DMS79 treated with DMSO at 0.1 percent for 48 hours (cell line): ENCODE results near the gene HSPBP1.

ENCODE experiments used
- DNase-seq: peaks from one replicate; lab custom pipeline; 2025; lab: John Stamatoyannopoulos, UW

Gene HSPBP1

DNA sequence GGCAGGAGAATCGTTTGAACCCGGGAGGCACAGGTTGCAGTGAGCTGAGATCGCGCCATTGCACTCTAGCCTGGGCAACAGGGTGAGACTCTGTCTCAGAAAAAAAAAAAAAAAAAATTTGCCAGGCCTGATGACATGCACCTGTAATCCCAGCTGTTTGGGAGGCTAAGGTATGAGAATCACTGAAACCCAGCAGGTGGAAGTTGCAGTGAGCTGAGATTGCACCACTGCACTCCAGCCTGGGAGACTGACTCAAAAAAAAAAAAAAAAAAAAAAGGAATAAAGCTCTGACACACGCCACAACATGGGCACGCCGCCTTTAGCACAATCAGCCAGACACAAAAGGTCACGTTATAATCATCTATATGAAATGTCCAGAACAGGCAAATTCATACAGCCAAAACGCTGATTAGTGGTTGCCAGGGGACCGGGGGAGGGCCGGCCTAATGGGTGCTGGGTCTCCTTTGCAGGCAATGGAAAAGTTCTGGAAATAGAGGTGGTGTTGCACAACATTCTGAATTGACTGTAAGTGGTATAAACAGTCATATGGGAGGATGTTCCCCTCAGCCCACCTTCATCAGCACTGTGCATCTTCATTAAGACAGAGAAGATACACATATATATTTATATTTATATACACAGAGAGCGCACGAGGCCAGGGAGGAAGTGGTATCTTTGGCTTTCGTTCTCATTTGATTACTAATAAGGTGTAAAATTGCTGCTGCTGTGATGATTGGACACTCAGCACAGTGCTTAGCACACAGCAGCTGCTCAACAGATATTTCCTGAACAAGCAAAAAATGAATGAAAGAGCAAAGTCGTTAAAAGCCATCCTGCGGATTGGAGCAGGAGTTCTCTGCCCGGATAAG lies 3.8 kb downstream of the HSPBP1 start:
- no peak for DNase-seq

DNA sequence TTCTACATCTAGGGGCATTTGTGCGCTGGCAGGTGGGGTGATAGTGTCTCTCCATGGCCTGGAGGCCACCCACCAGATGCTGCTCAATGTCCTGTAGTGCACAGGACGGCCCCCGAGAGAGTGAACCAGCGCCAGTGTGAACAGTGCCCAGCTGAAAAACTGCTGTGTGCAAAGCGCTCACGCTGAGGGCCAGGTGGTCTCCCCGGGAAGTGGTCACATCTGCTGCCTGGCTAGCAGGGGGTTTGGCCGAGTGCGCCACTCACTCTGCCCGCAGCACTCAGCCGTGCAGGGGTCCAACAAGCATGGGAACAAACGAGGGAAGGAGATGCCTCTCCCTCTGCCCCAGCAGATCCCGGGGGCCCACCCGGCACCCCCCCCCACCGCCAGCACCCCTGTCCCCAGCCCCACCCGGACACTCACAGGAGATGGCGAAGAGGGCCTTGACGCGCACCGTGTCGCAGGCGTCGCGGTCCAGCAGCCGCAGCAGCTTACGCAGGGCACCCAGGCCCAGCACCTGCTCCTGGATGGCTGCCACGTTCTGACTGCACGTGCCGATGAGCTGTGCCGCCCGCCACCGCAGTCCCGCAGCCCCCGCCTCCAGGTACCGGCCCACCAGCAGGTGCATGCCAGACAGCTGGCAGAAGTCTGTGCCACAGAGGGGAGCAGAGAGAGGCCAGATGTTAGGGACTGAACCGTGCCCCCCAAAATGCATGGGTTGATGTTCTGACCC lies 5.8 kb downstream of the HSPBP1 start:
- peak; percentile 85 for DNase-seq

DNA sequence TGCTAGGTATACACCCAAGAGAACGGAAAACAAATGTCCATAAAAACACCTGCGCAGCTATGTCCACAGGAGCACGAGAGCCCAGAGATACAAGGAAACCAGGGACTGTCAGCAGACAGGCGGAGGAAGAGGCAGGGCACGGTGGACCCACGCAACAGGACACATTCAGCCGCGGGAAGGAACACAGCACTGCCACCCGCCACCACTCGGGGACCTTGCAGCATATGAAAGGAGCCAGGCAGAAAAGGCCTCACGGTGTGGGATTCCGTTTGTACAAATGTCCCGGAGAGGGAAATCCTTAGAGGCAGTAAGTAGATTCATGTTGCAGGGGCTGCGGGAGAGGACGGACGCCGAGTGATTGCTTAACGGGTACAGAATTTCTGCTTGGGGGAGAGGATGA lies 7.8 kb downstream of the HSPBP1 start:
- no peak for DNase-seq

DNA sequence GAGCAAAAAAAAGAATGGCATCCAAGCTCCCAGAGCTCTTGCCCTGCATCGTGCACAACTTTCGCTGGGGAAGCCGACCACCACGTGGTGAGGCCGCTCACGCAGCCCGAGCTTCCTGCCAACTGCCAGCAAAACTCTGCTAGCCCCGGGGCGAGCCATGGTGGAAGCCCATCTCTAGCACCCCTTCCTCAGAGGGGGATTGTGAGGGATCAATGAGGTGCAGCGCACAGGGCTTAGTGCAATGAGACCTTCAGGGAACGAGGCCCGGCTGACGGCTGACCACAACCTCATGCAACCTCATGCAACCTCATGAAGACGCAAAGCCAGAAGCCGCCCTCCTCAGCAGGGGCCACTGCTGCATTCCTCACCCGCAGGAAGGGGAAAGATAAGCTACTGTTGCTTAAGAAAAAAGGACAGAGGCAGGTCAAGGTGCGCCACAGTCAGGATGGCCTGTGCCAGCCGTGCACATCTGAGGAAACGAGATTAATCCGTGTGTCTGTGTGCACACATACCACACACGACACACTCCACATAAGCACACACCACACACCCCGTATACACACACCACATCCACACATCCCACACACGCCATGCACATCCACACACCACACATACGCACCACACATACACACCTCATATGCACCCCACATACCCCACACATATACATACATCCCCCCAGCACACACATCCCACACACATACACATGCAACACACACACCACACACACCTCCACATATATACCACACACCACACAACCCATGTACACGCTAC lies 9.6 kb downstream of the HSPBP1 start:
- DNase-seq = no peak

DNA sequence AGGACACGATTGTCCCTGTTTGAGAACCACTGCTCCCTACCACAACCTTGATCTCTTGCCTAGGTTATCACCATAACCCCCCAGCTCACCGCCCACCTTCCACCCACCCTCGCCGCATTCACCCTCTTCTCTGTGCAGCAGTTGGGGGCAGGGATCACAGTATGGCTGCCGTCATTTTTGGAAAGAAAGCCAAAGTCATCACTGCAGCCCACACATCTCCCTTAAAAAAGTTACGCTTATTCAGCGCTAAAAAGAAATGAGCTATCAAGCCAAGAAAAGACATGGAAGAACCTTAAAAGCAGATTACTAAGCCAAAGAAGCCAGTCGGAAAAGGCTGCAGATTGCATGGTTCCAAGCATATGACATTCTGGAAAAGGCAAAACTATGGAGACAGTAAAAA lies 10.6 kb downstream of the HSPBP1 start:
- no peak for DNase-seq

DNA sequence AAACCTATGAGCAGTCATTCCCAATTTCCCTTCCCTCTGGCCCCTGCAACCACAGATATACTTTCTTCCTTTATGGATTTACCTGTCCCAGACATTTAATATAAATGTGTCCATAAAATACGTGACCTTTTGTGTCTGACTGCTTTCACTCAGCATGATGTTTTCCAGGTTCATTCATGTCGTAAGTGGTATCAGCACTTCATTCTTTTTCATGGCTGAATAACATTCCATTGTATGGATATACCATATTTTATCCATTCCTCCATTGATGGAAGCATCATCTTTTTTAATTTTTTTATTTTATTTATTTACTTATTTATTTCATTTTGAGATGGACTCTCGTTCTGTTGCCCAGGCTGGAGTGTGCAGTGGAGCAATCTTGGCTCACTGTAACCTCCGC lies 13.1 kb downstream of the HSPBP1 start:
- no peak for DNase-seq

DNA sequence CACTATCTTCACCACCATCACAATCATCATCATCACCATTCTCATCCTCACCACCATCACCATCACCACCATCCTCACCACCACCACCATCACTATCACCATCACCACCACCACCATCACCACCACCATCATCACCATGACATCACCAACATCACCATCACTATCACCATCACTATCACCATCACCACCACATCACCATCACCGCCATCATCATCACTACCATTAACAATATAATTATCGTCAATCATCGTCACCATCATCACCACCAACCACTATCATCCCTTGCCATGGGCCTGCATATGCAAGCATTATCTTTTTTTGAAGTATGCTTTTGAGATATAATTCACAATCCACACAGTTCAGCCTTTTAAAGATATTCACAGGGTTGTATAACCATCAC lies 13.5 kb downstream of the HSPBP1 start:
- no peak for DNase-seq

DNA sequence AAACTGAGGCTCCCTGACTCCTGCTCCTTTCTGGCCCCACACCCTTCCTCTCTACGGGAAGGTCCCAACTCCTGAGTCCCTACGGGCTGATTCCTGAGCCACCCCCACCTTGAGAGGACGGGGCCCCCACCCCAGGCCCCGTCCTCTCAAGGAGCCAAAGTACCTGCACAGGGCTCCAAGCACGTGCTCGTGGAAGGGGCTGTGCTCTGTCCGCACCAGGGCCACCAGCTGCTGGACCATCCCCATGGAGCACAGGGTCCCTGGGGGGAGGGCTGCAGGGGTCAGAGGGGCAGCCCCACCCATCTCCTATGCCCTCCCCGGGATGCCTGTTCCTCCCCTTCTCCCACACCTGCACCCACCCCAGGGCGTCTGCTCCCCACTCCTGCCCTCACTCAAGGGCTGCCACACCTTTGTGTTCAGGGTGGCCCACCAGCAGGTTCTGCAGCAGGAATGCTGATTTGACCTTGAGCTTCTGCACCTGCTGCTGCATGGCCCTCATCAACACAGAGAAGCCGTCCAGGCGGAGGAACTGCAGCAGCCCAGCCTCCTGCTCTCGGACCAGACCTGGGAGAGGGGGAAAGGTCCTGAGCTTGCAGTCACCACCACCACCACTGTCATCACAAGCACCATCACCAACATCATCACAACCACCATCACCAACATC lies 14.1 kb downstream of the HSPBP1 start:
- DNase-seq = no peak

DNA sequence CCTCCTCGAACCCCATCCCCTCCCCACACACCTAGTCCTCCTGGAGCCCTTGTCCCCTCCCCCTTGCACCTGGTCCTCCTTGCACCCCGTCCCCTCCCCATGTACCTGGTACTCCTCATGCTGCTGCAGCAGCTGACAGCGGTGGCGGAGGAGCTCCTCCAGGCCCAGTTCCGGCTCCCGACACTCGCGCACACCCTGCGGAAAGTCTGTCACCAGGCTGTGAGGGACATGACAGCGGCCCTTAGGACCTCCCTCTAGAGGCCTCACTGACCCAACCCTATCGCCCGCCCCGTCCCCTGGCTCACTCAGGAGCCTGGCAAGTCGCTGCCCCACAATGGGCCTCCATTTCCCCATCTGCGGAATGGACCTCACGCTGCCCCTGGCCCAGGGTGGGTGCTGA lies 14.7 kb downstream of the HSPBP1 start:
- no peak for DNase-seq

DNA sequence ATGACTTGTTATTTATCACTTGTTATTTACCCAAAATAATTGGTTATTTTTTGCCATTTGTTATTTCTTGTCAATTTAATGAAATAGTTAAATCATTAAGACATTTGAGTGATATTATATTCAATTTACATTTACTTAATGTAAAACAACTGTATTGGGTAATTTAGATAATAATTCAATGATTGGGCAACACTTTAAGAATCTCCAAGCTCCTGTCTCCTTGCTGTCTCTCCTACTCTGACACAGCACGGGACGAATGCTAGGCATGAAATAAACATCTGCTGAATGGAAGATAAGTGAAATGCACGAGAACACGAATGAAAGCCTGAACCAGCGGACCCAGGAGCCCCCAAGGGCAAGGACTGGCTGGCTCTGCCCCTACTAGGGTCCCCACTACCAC lies 15.4 kb downstream of the HSPBP1 start:
- no peak for DNase-seq

DNA sequence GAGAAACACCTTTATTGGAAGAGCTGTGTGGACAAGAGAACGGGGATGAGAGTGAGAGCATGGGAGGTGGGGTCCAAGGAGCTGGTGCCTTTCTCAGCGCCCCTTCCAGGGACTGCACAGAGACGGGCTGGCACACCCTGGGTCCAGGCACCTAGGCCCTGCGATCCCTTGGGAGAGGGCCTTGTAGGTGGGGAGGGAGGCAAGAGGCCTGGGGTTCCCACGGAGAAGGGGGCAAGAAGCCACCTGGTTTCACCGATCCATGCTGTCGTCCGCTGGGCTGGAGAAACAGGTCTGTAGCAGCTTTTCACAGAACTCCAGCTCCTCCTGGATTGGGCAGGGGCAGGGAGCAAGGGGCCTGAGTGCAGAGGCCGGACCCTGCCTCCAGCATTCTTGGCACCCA lies 17.6 kb downstream of the HSPBP1 start:
- DNase-seq = no peak

DNA sequence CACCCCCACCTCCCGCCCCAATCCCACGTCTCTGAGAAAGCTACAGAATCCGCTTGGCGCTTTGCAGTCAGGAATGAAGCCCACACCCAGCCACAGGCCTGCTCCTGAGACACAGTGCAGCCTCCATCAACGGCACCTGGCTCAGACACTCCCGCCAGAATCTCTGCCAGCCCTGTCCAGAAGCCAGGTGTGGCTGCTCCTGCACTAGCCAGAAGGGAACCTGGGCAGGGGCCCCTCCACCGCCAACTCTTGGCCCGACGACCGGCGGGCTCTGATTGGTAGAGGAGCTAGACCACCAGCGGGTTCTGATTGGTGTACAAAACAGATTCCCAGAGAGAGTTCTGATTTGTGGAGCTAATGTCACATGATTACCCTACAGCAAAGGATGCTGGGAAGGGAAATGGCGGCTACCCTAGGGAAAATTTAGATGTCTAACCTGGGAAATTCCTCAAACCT lies 18.2 kb downstream of the HSPBP1 start:
- DNase-seq = no peak

DNA sequence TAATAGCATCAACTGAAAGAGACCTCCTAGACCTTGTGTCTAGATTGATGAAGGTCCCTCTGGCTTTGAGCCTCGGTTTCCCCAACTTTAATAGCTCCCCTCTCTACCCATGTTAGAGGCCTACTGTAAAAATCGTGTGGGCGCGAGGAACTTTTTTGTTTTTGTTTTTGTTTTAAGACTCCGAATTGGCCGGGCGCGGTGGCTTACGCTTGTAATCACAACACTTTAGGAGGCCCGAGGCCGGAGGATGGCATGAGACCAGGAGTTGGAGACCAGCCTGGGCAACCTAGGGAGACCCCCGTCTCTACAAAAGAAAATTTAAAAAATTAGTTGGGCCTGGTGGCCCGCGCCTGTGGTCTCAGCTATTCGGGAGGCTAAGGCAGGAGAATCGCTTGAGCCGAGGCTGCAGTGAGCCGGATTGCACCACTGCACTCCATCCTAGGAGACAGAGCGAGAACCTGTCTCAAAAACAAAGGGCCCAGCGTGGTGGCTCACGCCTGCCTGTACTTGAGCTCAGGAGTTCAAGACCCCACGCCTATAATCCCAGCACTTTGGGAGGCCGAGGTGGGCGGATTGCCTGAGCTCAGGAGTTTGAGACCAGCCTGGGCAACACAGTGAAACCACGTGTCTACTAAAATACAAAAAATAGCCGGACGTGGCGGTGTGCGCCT lies 20.2 kb downstream of the HSPBP1 start:
- DNase-seq = no peak

DNA sequence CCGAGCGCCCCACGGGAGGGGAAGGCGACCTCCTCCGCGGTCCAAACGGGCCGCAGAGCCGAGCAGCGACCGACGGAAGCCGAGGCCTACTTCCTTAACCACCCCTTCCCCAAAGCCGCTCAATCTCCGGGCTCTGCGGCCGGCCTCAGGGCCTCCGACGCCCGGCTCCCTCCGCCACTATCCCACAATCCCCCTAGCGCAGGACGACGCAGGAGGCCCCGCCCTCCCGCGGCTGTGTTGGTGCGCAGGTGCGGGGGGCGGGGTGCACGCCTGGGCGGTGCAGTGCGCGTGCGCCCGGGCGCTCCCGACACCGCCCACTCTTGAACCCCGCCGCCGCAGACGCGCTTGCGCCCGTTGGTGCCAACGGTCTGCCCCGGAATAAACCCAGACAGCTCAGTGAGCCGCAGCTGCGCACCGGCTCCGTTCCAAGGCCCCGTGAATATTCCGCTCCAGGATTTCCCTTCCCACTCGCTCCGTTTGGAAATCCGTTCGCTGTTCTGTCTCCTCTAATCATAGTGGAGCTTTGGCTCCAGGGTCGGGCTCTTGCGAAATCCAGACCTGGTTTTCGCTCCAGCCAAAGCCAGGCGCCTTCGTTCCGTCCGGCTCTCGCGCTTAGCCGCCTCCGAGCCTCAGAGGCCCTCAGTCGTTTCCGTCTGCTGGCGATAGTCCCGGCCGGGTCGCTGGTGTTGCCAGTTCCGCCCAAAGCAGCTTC lies 20.9 kb downstream of the HSPBP1 start, which contains the start of gene PPP6R1:
Gene PPP6R1 (minus strand): TSS at position 190 of the 712 bp plus-strand sequence. CDS start 11,914 bp downstream, outside the sequence.
- DNase-seq = peak; percentile 99

DNA sequence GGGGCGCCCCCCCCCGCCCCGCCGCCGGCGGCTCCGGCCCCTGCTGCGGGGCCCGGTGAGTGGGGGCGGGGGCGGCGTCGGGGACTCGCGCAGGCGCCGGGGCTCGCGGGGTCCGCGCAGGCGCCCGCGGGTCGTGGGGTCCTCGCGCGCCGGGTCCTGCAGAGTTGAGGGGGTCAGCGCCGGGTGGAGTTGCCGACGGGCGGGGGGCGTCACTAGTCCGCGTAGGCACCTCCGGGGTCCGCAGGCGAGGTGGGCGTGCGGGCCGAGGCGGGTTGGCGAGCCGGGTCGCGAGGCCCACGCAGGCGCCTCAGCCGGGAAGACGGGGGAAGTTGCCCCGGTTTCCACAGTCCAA lies 21.5 kb downstream of the HSPBP1 start:
- no peak for DNase-seq

DNA sequence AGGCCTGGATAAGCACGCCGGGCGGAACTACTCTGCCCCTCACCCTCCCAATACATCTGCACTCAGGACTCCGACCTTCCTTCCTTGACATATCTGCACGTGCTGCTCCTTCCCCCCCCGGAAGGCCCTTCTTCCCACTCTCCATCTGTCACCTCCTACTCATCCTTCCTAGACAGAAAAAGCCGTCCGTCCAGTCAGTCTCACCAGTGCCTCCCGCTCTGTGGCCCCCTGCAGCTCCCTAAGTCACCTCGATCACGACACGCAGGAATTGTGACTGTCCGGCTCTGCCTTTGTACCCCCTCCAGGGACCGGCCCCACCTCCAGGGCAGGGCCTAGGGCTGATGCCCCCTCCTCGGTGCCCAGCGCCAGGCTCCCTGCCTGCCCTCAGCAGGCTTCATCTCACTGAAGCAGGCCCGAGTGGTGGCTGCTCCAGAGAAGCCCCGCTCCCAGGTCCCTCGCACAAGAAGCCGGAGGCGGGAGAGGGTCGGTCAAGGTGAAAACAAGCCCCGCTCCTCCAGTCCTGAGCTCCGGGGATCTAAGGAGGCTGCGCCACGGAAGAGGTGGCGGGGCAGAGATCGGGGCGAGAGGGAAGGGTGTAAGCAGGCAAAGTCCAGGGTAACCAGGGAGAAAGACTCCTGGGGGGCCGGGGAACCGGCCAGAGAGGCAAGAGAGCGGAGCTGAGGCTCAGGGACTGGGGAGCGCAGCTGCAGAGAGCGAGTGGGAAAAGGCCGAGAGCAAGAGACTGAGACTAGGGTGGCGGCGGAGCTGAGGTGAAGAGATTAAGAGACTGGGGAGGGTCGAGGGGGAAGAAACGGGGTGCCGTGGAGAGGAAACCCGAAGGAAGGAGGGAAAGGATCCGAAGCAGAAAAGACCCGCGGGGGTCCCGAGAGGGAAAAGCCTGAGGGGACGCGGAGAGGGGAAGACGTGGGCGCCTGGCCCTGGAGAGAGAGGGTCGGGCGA lies 22.2 kb downstream of the HSPBP1 start:
- DNase-seq = no peak

DNA sequence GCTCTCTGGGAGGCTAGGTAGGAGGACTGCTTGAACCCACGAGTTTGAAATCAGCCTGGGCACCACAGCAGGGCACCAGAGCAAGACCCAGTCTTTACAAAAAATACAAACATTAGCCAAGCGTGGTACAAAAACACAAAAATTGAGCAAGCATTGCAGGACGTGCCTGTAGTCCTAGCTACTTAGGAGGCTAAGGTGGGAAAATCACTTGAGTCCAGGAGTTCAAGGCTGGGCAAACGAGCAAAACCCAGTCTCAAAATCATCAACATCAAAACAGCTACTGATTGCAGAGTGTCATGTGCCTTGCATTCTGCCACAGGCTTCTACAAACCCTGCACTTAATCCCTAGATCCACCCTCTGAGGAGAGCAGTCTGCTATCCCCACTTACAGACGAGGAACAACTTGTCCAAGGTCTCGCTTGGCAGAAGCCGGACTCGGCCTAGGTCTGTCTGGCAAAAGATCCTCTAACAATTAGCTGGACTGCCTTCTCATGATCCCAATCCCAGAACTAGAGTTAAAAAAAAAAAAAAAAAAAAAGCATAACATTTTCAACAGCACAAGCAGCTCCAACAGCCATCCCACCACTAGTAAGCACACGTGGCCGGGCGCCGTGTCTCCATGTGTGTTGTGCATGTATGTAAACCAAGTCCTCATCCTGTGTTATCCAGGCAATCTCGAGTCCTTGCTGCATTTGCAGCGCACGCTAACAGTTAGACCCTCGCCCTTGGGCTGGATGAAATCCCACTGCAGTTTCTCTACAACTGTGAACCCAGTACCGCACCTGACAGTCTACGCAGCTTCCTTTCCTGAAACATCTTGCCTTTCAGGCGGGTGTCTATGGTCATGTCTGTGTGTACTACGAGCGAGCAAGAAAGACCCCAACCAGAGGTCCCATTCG lies 23.1 kb downstream of the HSPBP1 start:
- DNase-seq = no peak

DNA sequence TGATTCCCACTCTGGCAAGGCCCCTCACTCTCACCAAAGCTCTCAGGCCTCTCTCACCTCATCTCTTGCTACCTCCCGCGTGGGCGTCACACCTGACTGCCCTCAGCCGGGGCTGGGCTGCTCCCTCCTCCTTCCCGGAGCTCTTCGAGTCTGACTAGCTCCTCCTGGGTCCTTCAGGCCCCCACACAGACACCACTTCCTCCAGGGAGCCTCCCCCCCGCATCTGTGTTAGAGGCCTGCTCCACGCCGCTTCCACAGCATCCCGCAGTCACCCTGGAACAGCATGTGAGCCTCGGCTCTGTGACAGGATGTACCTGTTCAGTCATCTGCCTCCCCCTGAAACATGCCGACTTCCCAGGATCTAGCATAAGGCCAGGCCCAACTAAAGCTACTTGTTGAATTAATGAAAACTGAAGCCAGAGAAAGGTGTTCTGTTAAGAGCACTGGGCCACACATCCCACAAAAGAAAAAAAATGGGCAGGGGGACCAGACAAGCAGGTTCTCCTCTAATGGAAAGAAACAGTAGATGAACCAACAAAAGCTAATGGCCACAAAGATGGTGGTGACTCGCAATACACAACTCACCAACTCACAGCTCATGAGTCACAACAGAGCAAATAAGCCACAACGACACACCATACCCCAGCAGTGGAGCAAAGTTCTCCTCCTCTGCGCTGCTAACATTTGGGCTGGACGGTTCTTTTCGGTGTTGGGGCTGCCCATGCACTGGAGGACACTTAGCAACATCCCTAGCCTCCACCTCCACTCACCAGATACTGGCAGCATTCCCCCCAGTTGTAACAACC lies 24.1 kb downstream of the HSPBP1 start:
- peak; percentile 42 for DNase-seq
